ENCODE data around the gene ABCF3.

ABCF3 gene

DNA sequence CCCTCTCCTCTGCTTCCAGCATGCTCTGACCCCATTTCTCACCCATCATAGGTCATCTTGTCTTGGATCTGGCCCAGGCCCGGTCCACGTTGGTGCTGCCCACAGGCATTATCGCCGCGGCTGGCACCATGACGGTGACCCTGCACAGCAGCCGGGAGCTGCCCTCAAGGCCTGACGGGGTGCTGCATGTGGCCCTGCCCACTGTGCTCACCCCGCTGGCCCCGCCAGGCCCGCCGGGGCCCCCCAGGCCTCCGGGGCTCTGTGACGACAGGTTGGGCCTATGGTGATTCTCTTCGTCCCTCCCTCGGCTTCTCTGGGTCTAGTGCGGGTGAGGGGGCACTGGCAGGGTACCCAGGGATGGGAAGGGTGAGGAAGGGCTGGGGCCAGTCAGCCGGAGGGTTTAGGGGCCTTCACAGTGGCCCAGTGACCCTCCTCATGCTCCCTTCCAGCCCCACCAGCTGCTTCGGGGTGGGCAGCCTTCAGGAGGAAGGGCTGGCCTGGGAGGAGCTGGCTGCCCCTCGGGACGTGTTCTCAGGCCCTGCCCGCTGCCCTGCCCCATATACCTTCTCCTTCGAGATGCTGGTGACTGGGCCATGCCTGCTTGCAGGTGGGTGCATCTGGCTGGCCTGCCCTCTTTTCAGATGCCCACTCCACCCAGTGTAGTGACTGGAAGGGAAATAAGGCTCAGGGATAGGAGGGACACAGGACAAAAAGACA, 47.3 kb downstream of the ABCF3 start:
- DNase-seq (ENCODE audit: low spot score) = no peak

DNA sequence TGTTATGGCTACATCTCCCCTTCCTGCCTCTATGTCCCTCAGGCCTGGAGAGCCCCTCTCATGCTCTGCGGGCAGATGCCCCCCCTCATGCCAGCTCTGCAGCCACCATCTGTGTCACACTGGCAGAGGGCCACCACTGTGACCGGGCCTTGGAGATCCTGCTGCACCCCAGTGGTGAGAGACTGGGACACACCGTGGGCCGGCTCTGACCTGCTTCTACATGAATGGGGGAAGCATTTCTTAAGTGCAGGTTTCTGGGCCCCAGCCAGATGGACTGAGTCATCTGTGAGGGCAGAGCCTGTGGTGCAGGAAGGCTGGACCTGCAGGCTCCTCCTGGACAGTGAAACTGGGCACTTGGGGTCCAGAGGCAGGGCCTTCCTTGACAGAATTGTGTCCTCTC, 48.2 kb downstream of the ABCF3 start:
- DNase-seq (ENCODE audit: low spot score) = peak; percentile 61

DNA sequence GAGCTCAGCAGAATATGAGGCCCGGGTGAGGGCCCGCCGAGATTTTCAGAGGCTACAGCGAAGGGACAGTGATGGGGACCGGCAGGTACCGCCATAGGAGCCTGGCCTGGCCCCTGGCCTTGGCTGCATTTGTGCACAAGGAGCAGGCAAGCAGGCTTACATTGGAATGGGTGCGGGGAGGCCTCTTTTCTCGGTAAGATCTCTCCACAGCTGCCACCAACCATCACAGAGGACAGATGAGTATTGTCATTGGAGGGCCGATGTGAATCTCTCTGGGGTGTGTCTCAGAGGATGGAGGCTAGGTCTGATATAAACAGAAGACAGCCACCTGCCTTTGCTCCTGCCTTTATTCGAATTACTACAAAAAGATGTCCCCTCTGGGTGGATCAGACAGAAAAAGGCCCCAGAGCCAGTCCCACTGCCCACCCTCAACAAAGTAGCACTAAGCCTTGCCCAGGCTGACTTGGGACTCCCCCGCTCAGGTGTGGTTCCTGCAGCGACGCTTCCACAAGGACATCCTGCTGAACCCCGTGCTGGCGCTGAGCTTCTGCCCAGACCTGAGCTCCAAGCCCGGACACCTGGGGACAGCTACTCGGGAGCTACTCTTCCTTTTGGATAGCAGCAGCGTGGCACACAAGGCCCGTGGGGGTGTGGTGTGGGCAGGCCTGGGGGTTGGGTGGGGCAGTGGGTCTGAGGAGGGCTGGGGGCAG, 48.8 kb downstream of the ABCF3 start:
- no peak for DNase-seq (ENCODE audit: low spot score)

DNA sequence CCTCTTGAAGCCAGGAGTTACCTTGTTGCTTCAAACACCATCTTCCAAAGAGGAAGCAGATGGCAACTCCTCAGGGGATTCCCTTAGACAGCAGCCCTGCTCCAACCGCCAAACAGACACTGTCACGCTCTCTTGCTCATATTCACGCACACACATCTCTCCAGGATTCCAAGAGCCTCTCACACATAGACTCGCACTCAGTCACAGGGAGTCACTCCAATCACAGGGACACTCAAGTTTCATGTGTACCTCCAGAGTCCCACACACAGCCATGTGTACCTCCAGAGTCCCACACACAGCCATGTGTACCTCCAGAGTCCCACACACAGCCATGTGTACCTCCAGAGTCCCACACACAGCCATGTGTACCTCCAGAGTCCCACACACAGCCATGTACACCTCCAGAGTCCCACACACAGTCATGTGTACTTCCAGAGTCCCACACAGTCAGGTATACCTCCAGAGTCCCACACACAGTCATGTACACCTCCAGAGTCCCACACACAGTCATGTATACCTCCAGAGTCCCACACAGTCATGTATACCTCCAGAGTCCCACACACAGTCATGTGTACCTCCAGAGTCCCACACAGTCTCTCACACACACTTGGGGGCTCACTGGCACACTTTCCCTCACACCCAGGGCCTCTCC, 49.5 kb downstream of the ABCF3 start:
- no peak for DNase-seq (ENCODE audit: low spot score)

DNA sequence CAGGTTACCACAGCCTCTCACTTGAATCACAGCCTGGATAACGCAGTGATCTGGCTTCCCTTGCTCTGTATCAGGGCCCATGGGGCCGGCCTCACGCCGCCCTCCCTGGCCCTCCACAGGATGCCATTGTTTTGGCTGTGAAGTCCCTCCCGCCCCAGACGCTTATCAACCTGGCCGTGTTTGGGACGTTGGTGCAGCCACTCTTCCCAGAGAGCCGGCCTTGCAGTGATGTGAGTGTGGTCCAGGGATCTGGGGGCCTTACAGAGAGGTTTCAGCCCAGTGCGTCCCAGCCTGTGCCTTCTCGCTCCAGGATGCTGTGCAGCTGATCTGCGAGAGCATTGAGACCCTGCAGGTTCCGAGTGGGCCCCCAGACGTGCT, 50.0 kb downstream of the ABCF3 start:
- no peak for DNase-seq (ENCODE audit: low spot score)

DNA sequence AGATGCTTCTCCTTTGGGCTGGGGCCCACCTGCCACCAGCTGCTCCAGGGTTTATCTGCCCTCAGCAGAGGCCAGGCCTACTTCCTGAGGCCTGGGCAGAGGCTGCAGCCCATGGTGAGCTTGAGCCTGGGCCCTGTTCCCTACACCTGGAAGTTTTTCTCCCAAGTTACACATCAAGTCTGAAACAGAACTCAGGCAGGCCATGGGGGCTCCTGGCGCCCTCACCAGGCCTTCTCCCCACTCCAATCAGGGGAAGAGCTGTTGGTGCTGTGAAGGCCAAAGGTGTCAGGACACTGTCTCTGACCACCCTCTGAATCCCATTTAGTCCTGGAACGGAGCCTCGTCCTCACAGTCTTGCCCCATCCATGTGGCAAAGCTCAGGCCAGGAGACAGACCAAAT, 50.6 kb downstream of the ABCF3 start:
- no peak for DNase-seq (ENCODE audit: low spot score)

DNA sequence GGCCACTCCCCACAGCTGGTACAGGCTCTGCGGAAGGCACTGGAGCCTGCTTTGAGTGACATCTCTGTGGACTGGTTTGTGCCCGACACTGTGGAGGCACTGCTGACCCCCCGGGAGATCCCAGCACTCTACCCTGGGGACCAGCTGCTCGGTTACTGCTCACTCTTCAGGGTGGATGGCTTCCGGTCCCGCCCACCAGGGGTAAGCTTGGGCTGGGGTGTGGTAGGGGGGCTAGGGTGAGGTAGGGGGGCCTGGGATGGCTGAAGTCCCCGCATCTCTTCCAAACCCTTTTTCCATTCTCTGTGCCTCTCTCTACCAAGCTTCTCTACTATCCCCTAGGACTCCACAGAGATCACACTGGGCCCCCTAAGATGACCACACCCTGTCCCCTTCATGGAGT, 51.2 kb downstream of the ABCF3 start:
- no peak for DNase-seq (ENCODE audit: low spot score)

DNA sequence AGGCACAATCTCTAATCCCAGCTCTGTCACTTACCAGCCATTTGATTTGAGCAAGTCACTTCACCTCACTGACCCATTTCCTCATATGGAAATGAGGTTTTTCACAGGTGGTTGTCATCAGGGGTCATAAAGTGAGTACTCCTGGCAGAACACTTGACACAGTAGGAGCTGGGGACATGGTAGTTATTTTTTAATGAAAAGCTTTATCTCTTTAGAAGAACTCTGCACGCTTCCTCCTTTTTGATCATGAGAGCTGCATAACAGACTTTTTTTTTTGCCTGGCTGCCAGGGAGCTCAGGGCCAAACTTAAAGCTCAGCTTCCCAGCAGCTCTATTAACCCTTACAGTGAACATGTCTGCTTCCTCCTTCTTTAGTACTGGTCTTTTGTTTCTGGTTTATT, 51.8 kb downstream of the ABCF3 start:
- no peak for DNase-seq (ENCODE audit: low spot score)

DNA sequence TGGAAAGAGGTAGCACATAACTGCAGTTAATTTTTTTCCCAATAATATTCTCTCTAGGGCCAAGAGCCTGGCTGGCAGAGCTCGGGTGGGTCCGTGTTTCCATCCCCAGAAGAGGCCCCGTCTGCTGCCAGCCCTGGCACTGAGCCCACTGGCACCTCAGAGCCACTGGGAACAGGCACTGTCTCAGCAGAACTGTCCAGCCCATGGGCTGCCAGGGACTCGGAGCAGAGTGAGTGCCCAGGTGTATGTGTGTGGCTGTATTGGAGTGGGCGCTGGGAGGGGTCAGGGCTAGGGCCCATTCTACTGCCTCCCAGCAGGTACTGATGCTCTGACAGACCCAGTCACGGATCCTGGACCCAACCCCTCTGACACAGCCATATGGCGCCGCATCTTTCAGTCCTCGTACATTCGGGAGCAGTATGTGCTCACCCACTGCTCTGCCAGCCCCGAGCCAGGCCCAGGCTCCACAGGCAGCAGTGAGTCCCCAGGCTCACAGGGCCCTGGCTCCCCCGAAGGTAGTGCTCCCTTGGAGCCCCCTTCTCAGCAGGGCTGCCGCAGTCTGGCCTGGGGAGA, 52.3 kb downstream of the ABCF3 start:
- no peak for DNase-seq (ENCODE audit: low spot score)

DNA sequence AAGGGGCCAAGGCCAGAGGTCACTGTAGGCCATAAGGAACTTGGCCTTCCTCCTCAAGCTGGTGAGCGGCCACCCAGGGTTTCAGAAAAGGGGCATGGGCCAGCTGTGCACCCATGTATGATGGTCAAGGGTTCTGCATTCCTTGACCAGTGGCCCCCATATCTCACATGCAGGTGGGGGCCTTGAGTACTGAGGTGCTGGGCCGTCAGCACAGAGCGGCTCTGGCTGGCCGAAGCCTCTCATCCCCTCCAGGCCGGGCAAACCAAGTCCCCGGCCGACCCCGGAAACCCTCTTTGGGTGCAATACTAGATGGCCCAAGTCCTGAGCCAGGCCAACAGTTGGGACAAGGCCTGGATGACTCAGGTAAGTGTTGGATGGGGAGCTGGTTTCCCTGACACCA, 53.2 kb downstream of the ABCF3 start:
- no peak for DNase-seq (ENCODE audit: low spot score)

DNA sequence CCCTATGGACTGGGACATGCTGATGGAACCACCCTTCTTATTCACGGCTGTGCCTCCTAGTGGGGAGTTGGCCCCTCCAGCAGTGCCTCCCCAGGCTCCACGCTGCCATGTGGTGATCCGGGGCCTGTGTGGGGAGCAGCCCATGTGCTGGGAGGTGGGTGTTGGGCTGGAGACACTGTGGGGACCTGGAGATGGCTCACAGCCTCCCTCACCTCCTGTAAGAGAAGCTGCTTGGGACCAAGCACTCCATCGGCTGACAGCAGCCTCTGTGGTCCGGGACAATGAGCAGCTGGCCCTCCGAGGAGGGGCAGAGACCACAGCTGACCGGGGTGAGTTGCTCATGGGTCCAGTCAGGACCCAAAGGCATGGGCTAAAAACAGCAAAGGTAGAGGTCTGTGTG, 53.7 kb downstream of the ABCF3 start:
- no peak for DNase-seq (ENCODE audit: low spot score)

DNA sequence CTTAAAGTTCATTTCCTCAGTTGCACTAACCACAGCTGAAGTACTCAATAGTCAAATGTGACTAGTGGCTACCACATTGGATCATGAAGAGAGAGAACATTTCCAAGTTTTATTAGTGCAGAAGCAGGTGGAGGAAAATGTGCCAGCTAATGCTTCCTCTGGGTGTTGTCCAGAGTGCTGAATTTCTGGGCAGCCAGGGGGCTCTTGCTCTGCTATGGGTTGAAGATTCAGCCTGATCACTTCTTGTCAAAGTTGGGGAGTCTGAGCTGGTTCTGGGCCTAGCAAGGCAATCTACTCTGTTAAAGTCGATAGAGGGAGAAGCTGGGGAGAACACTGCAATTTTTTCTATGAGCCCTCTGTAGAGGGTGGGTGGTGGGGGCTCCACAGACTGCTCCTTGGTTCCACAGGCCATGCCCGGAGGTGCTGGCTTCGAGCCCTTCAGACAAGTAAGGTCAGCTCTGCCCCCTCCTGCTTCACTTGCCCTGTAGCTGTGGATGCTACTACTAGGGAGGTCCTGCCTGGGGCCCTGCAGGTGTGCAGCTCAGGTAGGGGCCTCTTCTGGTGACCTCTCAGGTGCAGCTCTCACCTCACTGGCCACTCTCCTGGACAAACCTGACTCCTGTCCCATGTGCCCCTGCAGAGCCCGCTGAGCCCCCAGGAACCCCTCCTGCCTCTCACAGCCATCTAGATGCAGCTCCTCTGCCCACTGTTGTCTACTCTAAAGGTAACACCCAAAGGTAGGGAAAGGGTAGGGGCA, 54.6 kb downstream of the ABCF3 start:
- peak; percentile 78 for DNase-seq (ENCODE audit: low spot score)

DNA sequence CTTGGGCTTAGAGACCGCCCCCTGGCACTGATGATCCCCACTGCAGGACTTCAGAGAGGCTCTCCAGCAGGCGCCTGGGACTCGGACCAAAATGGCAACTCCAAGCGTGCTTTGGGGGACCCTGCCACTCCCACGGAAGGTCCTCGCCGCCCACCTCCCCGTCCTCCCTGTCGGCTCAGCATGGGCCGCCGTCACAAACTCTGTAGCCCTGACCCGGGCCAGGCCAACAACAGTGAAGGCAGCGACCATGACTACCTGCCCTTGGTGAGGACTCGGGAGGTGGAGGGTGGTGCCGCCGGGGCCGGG, 55.1 kb downstream of the ABCF3 start:
- no peak for DNase-seq (ENCODE audit: low spot score)

DNA sequence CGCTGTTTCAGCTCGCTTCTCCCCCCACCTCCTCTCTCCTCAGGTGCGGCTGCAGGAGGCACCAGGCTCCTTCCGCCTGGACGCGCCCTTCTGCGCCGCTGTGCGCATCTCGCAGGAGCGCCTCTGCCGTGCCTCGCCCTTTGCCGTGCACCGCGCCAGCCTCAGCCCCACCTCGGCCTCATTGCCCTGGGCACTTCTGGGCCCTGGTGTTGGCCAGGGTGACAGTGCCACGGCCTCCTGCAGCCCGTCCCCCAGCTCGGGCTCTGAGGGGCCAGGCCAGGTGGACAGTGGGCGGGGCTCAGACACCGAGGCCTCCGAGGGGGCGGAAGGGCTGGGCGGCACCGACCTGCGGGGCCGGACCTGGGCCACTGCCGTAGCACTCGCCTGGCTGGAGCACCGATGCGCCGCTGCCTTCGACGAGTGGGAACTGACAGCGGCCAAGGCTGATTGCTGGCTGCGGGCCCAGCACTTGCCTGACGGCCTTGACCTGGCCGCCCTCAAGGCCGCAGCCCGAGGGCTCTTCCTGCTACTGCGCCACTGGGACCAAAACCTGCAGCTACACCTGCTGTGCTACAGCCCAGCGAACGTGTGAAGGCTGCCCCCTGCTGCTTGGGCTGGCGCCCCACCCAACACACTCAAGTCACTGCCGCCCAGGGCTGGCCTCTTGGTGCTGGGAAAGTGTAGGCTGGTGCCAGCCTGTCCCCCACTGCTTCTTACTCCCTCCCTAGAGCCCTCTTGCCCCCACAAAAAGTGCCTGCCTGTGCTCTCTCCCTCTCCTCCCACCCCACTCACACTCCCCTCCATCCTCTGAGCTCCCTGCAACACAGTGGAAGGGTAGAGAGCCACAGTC, 55.7 kb downstream of the ABCF3 start:
- peak; percentile 60 for DNase-seq (ENCODE audit: low spot score)

DNA sequence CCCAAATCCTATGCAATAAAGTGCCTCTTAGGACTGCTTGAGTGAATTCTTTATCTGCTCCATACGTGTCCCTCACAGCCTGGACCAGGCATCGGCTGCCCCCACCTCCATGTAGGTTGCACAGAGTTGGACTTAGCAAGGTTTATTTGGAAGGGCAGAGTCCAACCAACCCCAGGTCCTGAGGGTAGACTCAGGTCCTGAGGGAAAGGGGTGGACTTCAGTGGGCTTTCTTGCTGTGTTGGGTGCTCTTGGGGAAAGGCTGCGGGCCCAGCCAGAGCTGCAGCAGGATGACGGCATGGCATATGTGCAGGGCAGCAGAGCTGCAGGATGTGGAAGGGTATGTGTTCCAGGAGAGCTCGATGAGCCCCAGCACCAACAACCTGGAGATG, 56.3 kb downstream of the ABCF3 start:
- no peak for DNase-seq (ENCODE audit: low spot score)

Measured in iPS-NIHi11 (cell line).